ENCODE data around the gene GALNT14.

GALNT14 gene

DNA sequence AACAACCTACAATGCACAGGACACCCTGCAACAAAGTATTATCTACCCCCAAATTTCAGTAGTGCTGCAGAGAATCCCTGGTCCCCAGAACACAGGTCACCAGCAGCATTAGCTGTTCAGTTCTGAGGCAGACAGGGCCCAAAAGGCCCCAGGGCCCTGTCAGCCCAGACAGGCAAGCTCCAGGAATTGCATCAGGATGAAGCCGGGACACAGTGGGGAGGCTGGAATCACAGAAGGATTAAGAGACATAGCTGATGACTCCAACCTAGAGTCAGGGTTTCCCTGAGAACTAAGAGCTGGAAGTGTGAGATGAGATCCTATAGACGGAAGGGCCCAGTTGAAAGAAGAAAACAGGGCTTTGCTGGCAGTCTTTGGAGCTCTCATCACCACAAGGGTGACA is 148.1 kb downstream of the GALNT14 start:
- no peak overlapping the region for H3K27ac ChIP-seq (ENCODE audit: low read depth, low read length)
- H3K36me3 ChIP-seq (ENCODE audit: control insufficient read depth, insufficient read depth, low read length): no peaks in the 10 kb centered on the region
- H3K9me3 ChIP-seq (ENCODE audit: control insufficient read depth, insufficient read depth, low read depth, low read length): no peaks in the 10 kb centered on the region
- H3K4me3 ChIP-seq (ENCODE audit: low read depth, low read length): no peak overlapping the region
- H3K27me3 ChIP-seq (ENCODE audit: control insufficient read depth, insufficient read depth, low read length): no peaks in the 10 kb centered on the region
- no peak overlapping the region for H3K9ac ChIP-seq (ENCODE audit: low read length)
- peaks cover 11% of the 10 kb centered on the region for H3K4me1 ChIP-seq (ENCODE audit: control insufficient read depth, insufficient read depth, low read length)

DNA sequence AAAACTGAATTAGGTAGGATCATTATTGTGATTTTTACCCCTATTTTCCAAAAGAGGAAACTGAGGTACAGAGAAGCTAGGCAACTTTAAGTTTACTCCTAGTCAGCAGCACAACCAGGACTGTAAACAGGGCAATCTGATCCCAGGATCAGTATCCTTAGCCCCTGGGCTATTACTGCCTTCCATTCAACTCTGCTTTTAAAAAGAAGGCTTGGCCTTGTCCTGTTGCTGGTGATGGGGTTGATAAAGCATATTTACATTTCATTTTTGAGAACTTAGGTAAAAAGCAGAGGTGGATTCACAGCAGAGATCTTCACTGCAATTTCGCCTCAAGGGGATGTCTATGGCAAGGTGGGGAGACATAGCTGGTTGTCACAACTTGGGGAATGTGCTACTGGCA is 148.5 kb downstream of the GALNT14 start:
- Histone ChIP-seq H3K4me1 (ENCODE audit: control insufficient read depth, insufficient read depth, low read length) (peaks cover 11% of the 10 kb centered on the region), H3K4me3 (ENCODE audit: low read depth, low read length) (no peak overlapping the region), H3K27ac (ENCODE audit: low read depth, low read length) (no peak overlapping the region), H3K9ac (ENCODE audit: low read length) (no peak overlapping the region), H3K36me3 (ENCODE audit: control insufficient read depth, insufficient read depth, low read length) (no peaks in the 10 kb centered on the region), H3K27me3 (ENCODE audit: control insufficient read depth, insufficient read depth, low read length) (no peaks in the 10 kb centered on the region), H3K9me3 (ENCODE audit: control insufficient read depth, insufficient read depth, low read depth, low read length) (no peaks in the 10 kb centered on the region)

DNA sequence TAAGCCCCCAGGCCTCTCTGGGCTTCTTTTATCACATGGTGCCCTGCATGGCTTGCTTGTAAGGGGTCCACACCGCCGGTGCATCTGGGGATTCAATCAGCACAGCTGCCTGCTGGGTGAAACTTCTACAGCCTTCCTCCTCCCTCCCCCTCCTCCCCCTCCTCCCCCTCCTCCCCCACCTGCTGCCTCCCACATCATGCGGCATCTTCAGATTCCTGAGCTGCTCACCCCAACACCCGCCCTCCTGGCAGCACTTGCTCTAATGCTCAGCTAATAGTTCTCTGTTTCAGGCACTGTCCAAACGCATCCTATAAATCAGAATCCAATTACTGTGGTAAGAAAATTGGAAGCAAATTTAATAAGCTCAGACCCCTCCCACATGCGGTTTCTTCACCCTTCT is 150.7 kb downstream of the GALNT14 start:
- H3K9me3 ChIP-seq (ENCODE audit: control insufficient read depth, insufficient read depth, low read depth, low read length): no peaks in the 10 kb centered on the region
- no peak overlapping the region for H3K27ac ChIP-seq (ENCODE audit: low read depth, low read length)
- H3K27me3 ChIP-seq (ENCODE audit: control insufficient read depth, insufficient read depth, low read length): no peaks in the 10 kb centered on the region
- no peak overlapping the region for H3K4me3 ChIP-seq (ENCODE audit: low read depth, low read length)
- H3K36me3 ChIP-seq (ENCODE audit: control insufficient read depth, insufficient read depth, low read length): no peaks in the 10 kb centered on the region
- no peak overlapping the region for H3K9ac ChIP-seq (ENCODE audit: low read length)
- peaks cover 11% of the 10 kb centered on the region for H3K4me1 ChIP-seq (ENCODE audit: control insufficient read depth, insufficient read depth, low read length)

DNA sequence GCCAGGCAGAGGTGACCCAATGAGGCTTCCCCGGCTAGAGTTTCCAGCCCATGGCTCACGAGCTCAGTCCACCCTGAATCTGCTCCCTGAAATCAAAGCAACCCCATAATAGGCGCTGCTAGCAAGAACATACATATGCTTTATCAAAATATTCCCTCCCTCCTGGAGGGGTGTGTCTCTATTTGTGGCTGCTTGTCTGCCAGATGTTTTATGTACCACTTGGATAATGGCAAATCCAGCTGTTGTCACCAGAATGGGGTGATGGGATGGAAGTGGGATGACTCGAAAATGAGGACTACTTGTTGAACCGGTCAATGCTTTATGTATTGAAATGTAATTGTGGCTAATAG is 152.0 kb downstream of the GALNT14 start:
- Histone ChIP-seq H3K36me3 (ENCODE audit: control insufficient read depth, insufficient read depth, low read length) (no peaks in the 10 kb centered on the region), H3K9ac (ENCODE audit: low read length) (no peak overlapping the region), H3K27me3 (ENCODE audit: control insufficient read depth, insufficient read depth, low read length) (no peaks in the 10 kb centered on the region), H3K9me3 (ENCODE audit: control insufficient read depth, insufficient read depth, low read depth, low read length) (no peaks in the 10 kb centered on the region), H3K27ac (ENCODE audit: low read depth, low read length) (no peak overlapping the region), H3K4me1 (ENCODE audit: control insufficient read depth, insufficient read depth, low read length) (peaks cover 11% of the 10 kb centered on the region), H3K4me3 (ENCODE audit: low read depth, low read length) (no peak overlapping the region)

DNA sequence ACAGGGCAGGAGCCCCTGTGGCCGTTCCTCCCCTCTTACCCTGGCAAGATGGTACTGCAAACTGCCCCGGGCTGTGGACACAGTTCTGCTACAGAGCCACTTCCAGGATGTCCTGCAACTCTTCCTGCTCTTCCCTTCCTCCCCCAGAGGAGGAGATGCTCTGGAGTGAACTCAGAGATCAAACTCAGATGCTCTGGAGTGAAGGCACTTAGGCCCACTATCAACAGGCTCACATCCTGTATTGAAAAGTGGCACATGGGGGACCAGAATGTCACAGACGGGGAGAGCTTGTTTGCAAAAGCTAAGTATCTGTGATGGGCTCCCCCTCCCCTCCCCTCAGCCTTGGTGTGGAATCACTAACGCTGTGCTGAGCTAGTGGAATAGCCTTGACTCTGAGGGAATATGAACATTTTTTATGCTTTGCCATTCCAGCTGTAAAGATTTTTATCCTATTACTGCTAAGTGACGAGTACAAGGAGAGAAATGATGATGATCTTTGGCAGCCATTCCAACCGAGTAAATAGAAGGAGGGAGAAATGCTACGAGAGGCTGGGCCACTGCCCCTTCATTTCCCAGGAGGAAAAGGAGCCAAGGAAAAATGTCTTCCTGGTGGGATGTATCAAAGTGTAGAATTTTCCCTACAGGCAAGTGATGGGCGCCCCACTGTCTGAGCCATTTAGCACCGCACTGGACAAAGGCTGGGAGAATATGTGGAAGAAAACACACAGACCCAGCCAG is 152.6 kb downstream of the GALNT14 start:
- Histone ChIP-seq H3K4me1 (ENCODE audit: control insufficient read depth, insufficient read depth, low read length) (peaks cover 10% of the 10 kb centered on the region), H3K9ac (ENCODE audit: low read length) (no peak overlapping the region), H3K4me3 (ENCODE audit: low read depth, low read length) (no peak overlapping the region), H3K36me3 (ENCODE audit: control insufficient read depth, insufficient read depth, low read length) (no peaks in the 10 kb centered on the region), H3K27me3 (ENCODE audit: control insufficient read depth, insufficient read depth, low read length) (no peaks in the 10 kb centered on the region), H3K27ac (ENCODE audit: low read depth, low read length) (no peak overlapping the region), H3K9me3 (ENCODE audit: control insufficient read depth, insufficient read depth, low read depth, low read length) (no peaks in the 10 kb centered on the region)

DNA sequence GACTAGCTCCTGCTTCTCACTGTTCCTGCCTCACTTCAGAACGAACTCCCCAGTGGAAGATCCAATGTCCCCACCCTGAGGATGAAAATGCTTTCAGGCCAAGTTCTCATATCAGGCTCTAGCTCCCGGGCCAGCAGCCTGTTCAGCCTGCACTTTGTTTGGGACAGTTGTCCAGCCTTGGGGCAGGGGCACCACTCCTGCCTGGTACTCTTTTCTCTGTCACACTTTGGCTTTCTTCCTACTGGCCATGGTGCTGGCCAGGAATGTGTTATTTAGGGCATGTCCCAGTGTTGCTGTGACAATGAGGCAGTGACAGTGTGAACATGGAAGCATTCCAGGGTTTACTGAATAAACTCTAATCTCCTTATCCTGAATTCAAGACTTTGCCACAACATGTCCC is 154.1 kb downstream of the GALNT14 start:
- H3K4me1 ChIP-seq (ENCODE audit: control insufficient read depth, insufficient read depth, low read length): no peaks in the 10 kb centered on the region
- H3K9me3 ChIP-seq (ENCODE audit: control insufficient read depth, insufficient read depth, low read depth, low read length): no peaks in the 10 kb centered on the region
- no peaks in the 10 kb centered on the region for H3K36me3 ChIP-seq (ENCODE audit: control insufficient read depth, insufficient read depth, low read length)
- H3K4me3 ChIP-seq (ENCODE audit: low read depth, low read length): no peak overlapping the region
- no peak overlapping the region for H3K27ac ChIP-seq (ENCODE audit: low read depth, low read length)
- no peaks in the 10 kb centered on the region for H3K27me3 ChIP-seq (ENCODE audit: control insufficient read depth, insufficient read depth, low read length)
- no peak overlapping the region for H3K9ac ChIP-seq (ENCODE audit: low read length)

DNA sequence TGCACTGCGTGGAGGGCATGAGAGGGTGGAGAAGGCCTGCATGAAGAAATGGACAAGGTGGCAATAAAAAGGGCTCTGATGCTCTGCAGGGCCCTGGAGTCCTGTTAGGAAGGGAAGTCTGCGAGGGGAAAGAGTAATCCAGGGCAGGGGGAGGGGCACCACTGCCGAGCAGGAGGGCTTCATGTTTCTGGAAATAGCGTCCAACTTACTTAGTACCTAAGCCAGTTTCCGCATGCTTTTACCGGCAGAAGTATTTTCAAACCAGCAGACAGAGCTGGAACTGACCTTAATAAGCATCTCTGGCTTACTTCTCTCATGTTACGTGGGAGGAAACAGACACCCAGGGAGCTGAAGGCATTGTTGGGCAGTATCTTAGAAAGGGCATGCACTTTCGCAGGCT is 156.7 kb downstream of the GALNT14 start:
- no peaks in the 10 kb centered on the region for H3K27me3 ChIP-seq (ENCODE audit: control insufficient read depth, insufficient read depth, low read length)
- H3K4me3 ChIP-seq (ENCODE audit: low read depth, low read length): no peak overlapping the region
- no peaks in the 10 kb centered on the region for H3K36me3 ChIP-seq (ENCODE audit: control insufficient read depth, insufficient read depth, low read length)
- no peaks in the 10 kb centered on the region; the same call in 1 of the 2 replicates for H3K9me3 ChIP-seq (ENCODE audit: control insufficient read depth, insufficient read depth, low read depth, low read length)
- no peaks in the 10 kb centered on the region for H3K4me1 ChIP-seq (ENCODE audit: control insufficient read depth, insufficient read depth, low read length)
- H3K9ac ChIP-seq (ENCODE audit: low read length): no peak overlapping the region
- no peak overlapping the region for H3K27ac ChIP-seq (ENCODE audit: low read depth, low read length)

DNA sequence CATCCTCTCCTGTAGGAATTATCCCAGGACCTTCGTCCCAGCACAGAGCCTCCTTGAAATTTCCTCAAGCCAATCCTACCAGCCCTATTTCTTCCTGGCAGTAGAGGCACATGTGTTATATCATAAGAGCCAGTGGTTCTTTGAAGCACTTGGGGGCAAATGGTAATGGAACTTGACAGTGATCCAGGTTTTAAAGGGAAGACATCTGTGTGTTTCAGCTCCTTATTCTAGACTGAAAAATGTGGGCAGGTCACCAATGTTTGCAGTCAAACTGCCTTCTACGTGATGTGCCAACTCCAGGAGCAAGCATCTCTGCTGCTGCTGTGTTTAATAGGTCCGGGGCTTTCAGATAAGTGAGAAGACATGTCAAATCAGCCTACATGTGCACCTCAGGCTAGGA is 157.1 kb downstream of the GALNT14 start:
- no peak overlapping the region for H3K9ac ChIP-seq (ENCODE audit: low read length)
- no peaks in the 10 kb centered on the region for H3K36me3 ChIP-seq (ENCODE audit: control insufficient read depth, insufficient read depth, low read length)
- H3K9me3 ChIP-seq (ENCODE audit: control insufficient read depth, insufficient read depth, low read depth, low read length): no peaks in the 10 kb centered on the region; the same call in 1 of the 2 replicates
- H3K27ac ChIP-seq (ENCODE audit: low read depth, low read length): no peak overlapping the region
- H3K27me3 ChIP-seq (ENCODE audit: control insufficient read depth, insufficient read depth, low read length): no peaks in the 10 kb centered on the region
- no peaks in the 10 kb centered on the region for H3K4me1 ChIP-seq (ENCODE audit: control insufficient read depth, insufficient read depth, low read length)
- no peak overlapping the region for H3K4me3 ChIP-seq (ENCODE audit: low read depth, low read length)

DNA sequence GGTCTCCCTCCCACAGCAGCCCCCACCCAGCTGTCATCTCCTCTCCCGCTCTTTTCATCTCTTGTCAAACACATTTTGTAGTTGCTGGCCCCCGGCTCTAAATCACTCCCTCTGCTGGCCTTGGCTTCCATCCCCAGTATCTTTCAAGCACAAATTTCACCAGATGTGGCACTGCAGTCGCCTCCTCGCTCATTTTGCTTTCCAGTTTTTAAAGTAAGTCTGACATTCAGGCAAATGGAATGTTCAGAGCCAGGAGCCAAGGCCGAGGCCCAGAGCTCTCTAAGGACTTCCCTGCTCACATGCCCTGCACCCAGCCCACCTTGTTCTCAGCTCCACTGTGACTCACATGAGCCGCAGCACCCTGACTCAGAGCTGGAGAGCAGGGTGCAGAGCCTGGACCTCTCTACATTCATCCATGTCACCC is 158.4 kb downstream of the GALNT14 start:
- no peak overlapping the region for H3K27ac ChIP-seq (ENCODE audit: low read depth, low read length)
- no peak overlapping the region for H3K4me3 ChIP-seq (ENCODE audit: low read depth, low read length)

DNA sequence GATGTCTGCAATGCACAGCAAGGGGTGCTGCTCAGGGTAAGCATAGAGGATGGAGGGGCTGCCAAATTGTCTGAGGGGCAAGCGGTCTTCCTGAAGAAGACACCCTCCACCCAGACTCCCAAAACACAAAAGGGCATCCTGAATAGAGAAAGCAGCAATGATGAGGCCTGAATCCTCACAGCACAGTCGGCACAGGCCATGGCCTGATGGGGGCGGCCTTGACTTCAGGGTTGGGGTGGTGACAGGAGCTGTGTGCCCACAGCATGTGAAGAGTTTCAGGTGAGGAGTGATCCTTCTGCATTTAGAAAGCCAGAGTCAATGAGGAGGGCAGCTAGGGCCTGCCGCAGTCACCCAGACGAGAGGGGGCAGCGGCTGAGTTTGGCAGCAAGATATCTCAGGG is 159.4 kb downstream of the GALNT14 start:
- no peaks in the 10 kb centered on the region for H3K4me1 ChIP-seq (ENCODE audit: control insufficient read depth, insufficient read depth, low read length)
- no peak overlapping the region for H3K4me3 ChIP-seq (ENCODE audit: low read depth, low read length)
- H3K27ac ChIP-seq (ENCODE audit: low read depth, low read length): no peak overlapping the region
- no peak overlapping the region for H3K9ac ChIP-seq (ENCODE audit: low read length)
- H3K36me3 ChIP-seq (ENCODE audit: control insufficient read depth, insufficient read depth, low read length): no peaks in the 10 kb centered on the region
- no peaks in the 10 kb centered on the region; the same call in 1 of the 2 replicates for H3K9me3 ChIP-seq (ENCODE audit: control insufficient read depth, insufficient read depth, low read depth, low read length)
- H3K27me3 ChIP-seq (ENCODE audit: control insufficient read depth, insufficient read depth, low read length): no peaks in the 10 kb centered on the region

More for the DNA sequence above, 158.4 kb downstream of the GALNT14 start:
- Histone ChIP-seq H3K4me1 (ENCODE audit: control insufficient read depth, insufficient read depth, low read length) (no peaks in the 10 kb centered on the region), H3K36me3 (ENCODE audit: control insufficient read depth, insufficient read depth, low read length) (no peaks in the 10 kb centered on the region), H3K27me3 (ENCODE audit: control insufficient read depth, insufficient read depth, low read length) (no peaks in the 10 kb centered on the region), H3K9ac (ENCODE audit: low read length) (no peak overlapping the region), H3K9me3 (ENCODE audit: control insufficient read depth, insufficient read depth, low read depth, low read length) (no peaks in the 10 kb centered on the region; the same call in 1 of the 2 replicates)

DNA sequence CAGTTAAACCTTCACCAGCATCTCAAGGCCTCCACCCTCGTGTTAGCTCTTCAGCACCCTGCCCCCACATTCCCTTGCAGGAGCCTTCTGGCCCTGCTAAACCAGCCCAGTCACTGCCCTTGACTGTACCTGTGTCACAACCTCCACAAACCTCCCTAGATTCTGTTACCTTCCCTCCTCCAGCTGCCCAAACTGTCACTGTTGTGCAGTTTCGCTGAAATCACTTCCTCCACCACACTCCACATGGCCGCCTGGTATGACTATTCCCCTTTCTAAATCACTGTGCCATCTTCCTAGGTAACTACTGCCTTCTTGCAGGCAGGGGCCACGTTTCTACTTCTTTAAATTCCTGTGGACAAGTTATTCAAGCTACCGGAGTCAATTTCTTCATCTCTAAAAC is 160.2 kb downstream of the GALNT14 start:
- H3K27ac ChIP-seq (ENCODE audit: low read depth, low read length): no peak overlapping the region
- H3K9me3 ChIP-seq (ENCODE audit: control insufficient read depth, insufficient read depth, low read depth, low read length): no peaks in the 10 kb centered on the region; the same call in 1 of the 2 replicates
- no peak overlapping the region for H3K4me3 ChIP-seq (ENCODE audit: low read depth, low read length)
- H3K4me1 ChIP-seq (ENCODE audit: control insufficient read depth, insufficient read depth, low read length): no peaks in the 10 kb centered on the region
- no peaks in the 10 kb centered on the region for H3K27me3 ChIP-seq (ENCODE audit: control insufficient read depth, insufficient read depth, low read length)
- H3K9ac ChIP-seq (ENCODE audit: low read length): no peak overlapping the region
- no peaks in the 10 kb centered on the region for H3K36me3 ChIP-seq (ENCODE audit: control insufficient read depth, insufficient read depth, low read length)
